CD4-positive, alpha-beta T cell (primary cell): Measurements from ENCODE around the gene CAMK2B. TPM values are rescaled to one million over a fixed set of nuclear protein-coding genes. Genes with fewer than 3 reads are reported as not detected.

Experiments used
- ATAC-seq: fragments of 200-7000 bp; cut with Tn5 transposase; one replicate; pipeline ENCODE4 v1.10.0; 2022; ENCODE audit warnings: mild to moderate bottlenecking; ENCODE audit not compliant: poor library complexity
- CTCF ChIA-PET: fragments of 350-600 bp; sonication (Branson Sonifier 250); formaldehyde crosslinking; loops from one replicate; lab custom pipeline; 2021; ENCODE audit warnings: antibody characterized with exemption, inconsistent platforms; lab: Charles Lee
- POLR2A ChIA-PET: fragments of 350-600 bp; sonication (Branson Sonifier 250); formaldehyde crosslinking; loops from one replicate; lab custom pipeline; 2021; ENCODE audit warnings: antibody characterized with exemption, inconsistent platforms; lab: Charles Lee
- DNase-seq, 14 experiments: peaks; one replicate each; pipeline ENCODE4 v3.0.0-alpha.2; 2013 to 2020; ENCODE audit warnings: mixed read lengths in 2 of 14
- H3K27ac ChIP-seq, 2 donors: one replicate each; pipeline versions ENCODE4 v1.5.1 to v1.7.0; 2013; ENCODE audit warnings: low read length in 2 of 2, low read depth in 1 of 2, mild to moderate bottlenecking in 1 of 2
- H3K27me3 ChIP-seq, 2 experiments: 1 replicate in 1 of 2; 2 replicates in 1 of 2; pipeline versions ENCODE4 v1.6.1 to v1.7.0; 2013; ENCODE audit warnings: low read length in 2 of 2, control low read depth in 1 of 2, mild to moderate bottlenecking in 1 of 2, moderate library complexity in 1 of 2; ENCODE audit not compliant: insufficient read depth in 2 of 2, control insufficient read depth in 1 of 2
- H3K36me3 ChIP-seq: one replicate; pipeline ENCODE4 v1.6.1; 2013; ENCODE audit warnings: low read length, control low read depth; ENCODE audit not compliant: insufficient read depth
- H3K4me1 ChIP-seq: one replicate; pipeline ENCODE4 v1.6.1; 2013; ENCODE audit warnings: low read length, control low read depth; ENCODE audit not compliant: insufficient read depth
- H3K4me3 ChIP-seq: one replicate; pipeline ENCODE4 v1.5.1; 2013; ENCODE audit warnings: mild to moderate bottlenecking, low read length, moderate library complexity
- H3K9me3 ChIP-seq, 2 experiments: 1 replicate in 1 of 2; 2 replicates in 1 of 2; pipeline versions ENCODE4 v1.6.1 to v1.7.0; 2013; ENCODE audit warnings: low read length in 2 of 2, mild to moderate bottlenecking in 2 of 2, control low read depth in 1 of 2, moderate library complexity in 1 of 2; ENCODE audit not compliant: control insufficient read depth in 1 of 2, insufficient read depth in 1 of 2
- H3K27ac Mint-ChIP-seq: one replicate; pipeline ENCODE4 v1.8.0; 2020; ENCODE audit warnings: mixed read lengths
- H3K27me3 Mint-ChIP-seq: one replicate; pipeline ENCODE4 v1.8.0; 2021; ENCODE audit warnings: mixed read lengths
- H3K36me3 Mint-ChIP-seq: one replicate; pipeline ENCODE4 v1.8.0; 2021; ENCODE audit warnings: low read depth, mixed read lengths
- H3K4me1 Mint-ChIP-seq: one replicate; pipeline ENCODE4 v1.8.0; 2021; ENCODE audit warnings: low read depth, mixed read lengths
- H3K4me3 Mint-ChIP-seq: one replicate; pipeline ENCODE4 v1.8.0; 2020; ENCODE audit warnings: mild to moderate bottlenecking, mixed read lengths
- H3K9me3 Mint-ChIP-seq: one replicate; pipeline ENCODE4 v1.8.0; 2020; ENCODE audit warnings: mixed read lengths
- CTCF ChIP-seq: fragments of 200-600 bp; IDR thresholded peaks from one replicate; pipeline ENCODE4 v1.8.0; 2022; ENCODE audit warnings: antibody characterized with exemption, mild to moderate bottlenecking
- intact Hi-C, 2 experiments: fragments of 100-400 bp; cut with DNase I in 1 of 2; cut with micrococcal nuclease in 1 of 2; formaldehyde crosslinking; loops; one replicate each; pipeline versions ENCODE4 v1.15.1 to v1.9.0; 2023 to 2025; cut with DNase I, micrococcal nuclease
- total RNA-seq, 174 experiments: library from RNA in 2 of 174; stranded (reverse) in 2 of 174; gene quantifications; one replicate each; pipeline ENCODE4 v1.2.3 and lab custom pipeline; 2021 to 2026

Gene CAMK2B
- total RNA-seq, 2 experiments from 2014 or later, result not detected

- peaks cover 10% of the 10 kb centered on the region for H3K4me1 ChIP-seq
- no peaks in the 10 kb centered on the region for H3K36me3 ChIP-seq
- peak; percentile 67 for TF ChIP-seq CTCF
- no peak overlapping the region for H3K27ac ChIP-seq
- intact Hi-C loops, result loop anchor here (1.0 to 5.0 kb wide), 4 partner anchors 221 to 324 kb away; no protein-coding TSS in a partner anchor
- Mint-ChIP-seq H3K4me3 (peak overlapping the region; percentile 30), H3K36me3 (no peaks in the 10 kb centered on the region), H3K27ac (no peak overlapping the region), H3K4me1 (no peaks in the 10 kb centered on the region), H3K27me3 (no peaks in the 10 kb centered on the region), H3K9me3 (no peaks in the 10 kb centered on the region)
- ATAC-seq, result peak; percentile 86
- DNase-seq, result peak; percentile 33 to 80 (median 51)
- no peaks in the 10 kb centered on the region for H3K9me3 ChIP-seq
- H3K27me3 ChIP-seq, result no peaks in the 10 kb centered on the region
- ChIA-PET POLR2A (interaction anchor here (1.1 to 1.5 kb wide), 3 partner anchors 17 to 324 kb away, joined by 4 to 5 read pairs (median 4); partner anchors contain the start of gene NUDCD3), CTCF (interaction anchor here (0.6 to 1.3 kb wide), 2 partner anchors 235 to 239 kb away, joined by 3 read pairs; no protein-coding TSS in a partner anchor)
- H3K4me3 ChIP-seq, result peak overlapping the region; percentile 29
These were observed 84.3 kb downstream of the CAMK2B start for GRCh38 chr7:44240983-44241510.

- ATAC-seq (no peak), DNase-seq (no peak)
- peaks cover 10% of the 10 kb centered on the region for H3K4me1 ChIP-seq
- H3K27me3 ChIP-seq, result no peaks in the 10 kb centered on the region
- ChIA-PET CTCF (interaction anchor here (0.6 to 1.3 kb wide), 2 partner anchors 238 to 239 kb away, joined by 3 to 4 read pairs; no protein-coding TSS in a partner anchor), POLR2A (interaction anchor here (1.3 to 1.5 kb wide), 2 partner anchors 18 to 325 kb away, joined by 4 read pairs; no protein-coding TSS in a partner anchor)
- no peak overlapping the region for H3K27ac ChIP-seq
- Mint-ChIP-seq H3K27ac (no peak overlapping the region), H3K27me3 (no peaks in the 10 kb centered on the region), H3K4me1 (no peaks in the 10 kb centered on the region), H3K36me3 (no peaks in the 10 kb centered on the region), H3K4me3 (no peak overlapping the region), H3K9me3 (no peaks in the 10 kb centered on the region)
- TF ChIP-seq CTCF, result no peak
- H3K9me3 ChIP-seq, result no peaks in the 10 kb centered on the region
- H3K4me3 ChIP-seq, result no peak overlapping the region
- H3K36me3 ChIP-seq, result no peaks in the 10 kb centered on the region
- intact Hi-C loops, result loop anchor here in 1 of 2 experiments (2.0 to 5.0 kb wide), 2 partner anchors 222 to 324 kb away; no protein-coding TSS in a partner anchor
These were observed 85.0 kb downstream of the CAMK2B start for GRCh38 chr7:44240376-44240775.

GRCh38 chr7:44239361-44239760, 86.0 kb downstream of the CAMK2B start:
- no peak for ATAC-seq
- DNase-seq, result no peak
- H3K27ac ChIP-seq, result no peak overlapping the region
- Mint-ChIP-seq H3K9me3 (no peaks in the 10 kb centered on the region), H3K27me3 (no peaks in the 10 kb centered on the region), H3K27ac (no peak overlapping the region), H3K36me3 (no peaks in the 10 kb centered on the region), H3K4me3 (no peak overlapping the region), H3K4me1 (no peaks in the 10 kb centered on the region)
- H3K4me1 ChIP-seq, result peaks cover 10% of the 10 kb centered on the region
- H3K9me3 ChIP-seq, result no peaks in the 10 kb centered on the region
- intact Hi-C loops, result no loop called here
- no peaks in the 10 kb centered on the region for H3K27me3 ChIP-seq
- H3K4me3 ChIP-seq, result no peak overlapping the region
- no peaks in the 10 kb centered on the region for H3K36me3 ChIP-seq
- TF ChIP-seq CTCF, result no peak
- ChIA-PET CTCF (no interaction called here), POLR2A (no interaction called here)
